PFSK-1 (cell line): Measurements from ENCODE around the gene NIBAN1.

Source experiments
- SIN3A ChIP-seq: IDR thresholded peaks from 2 replicates; pipeline ENCODE4 v1.6.1; 2012; ENCODE audit warnings: mild to moderate bottlenecking, low read length, moderate library complexity, borderline replicate concordance; ENCODE audit not compliant: insufficient read depth
- TAF1 ChIP-seq: IDR thresholded peaks from 2 replicates; pipeline ENCODE4 v1.6.1; 2012; ENCODE audit warnings: low read length, control low read depth, borderline replicate concordance; ENCODE audit not compliant: insufficient read depth

DNA sequence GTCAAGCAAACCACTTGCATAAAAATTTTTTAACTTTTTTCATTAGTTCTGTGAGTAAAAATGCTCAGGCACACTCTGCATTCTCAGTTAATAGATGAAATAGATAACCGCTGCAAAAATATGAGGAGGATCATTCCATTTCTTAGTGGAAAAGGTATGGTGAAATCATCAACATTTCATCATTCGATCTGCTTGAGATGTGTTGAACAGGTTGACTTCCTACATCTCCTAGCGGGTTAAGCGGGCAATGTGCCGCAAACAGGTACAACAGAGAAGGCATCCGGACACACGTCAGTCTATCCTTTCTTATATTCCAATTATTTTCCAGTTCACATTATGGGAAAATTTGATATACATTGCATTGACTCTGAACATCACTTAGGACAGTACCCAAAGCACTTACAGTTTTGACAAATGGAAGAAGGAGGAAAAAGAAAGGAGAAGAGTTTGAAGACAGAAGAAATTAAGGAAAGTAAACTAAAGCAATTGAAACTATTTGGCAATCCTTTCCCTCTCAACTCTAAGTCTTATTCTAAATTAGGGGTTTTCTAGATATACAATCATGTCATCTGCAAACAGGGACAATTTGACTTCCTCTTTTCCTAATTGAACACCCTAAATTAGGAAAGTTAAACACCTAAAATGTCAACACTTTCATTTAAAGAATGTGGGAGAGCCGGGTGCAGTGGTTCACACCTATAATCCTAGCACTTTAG, 33.5 kb downstream of the NIBAN1 start:
- TF ChIP-seq TAF1 (no peak), SIN3A (no peak)
